Muscle layer of duodenum (tissue), 2 donors: ENCODE results near the gene TMEM53.
A peak's percentile ranks its signal among the peaks of the same experiment; 100 is the strongest.

Experiments
- H3K27ac ChIP-seq: one replicate; pipeline ENCODE4 v1.7.0; 2013; ENCODE audit warnings: mild to moderate bottlenecking, low read length
- H3K27me3 ChIP-seq: one replicate; pipeline ENCODE4 v1.7.0; 2013; ENCODE audit warnings: low read depth, mild to moderate bottlenecking, control low read depth, low read length
- H3K36me3 ChIP-seq, 2 donors: one replicate each; pipeline ENCODE4 v1.7.0; 2013; ENCODE audit warnings: low read length in 2 of 2, control low read depth in 1 of 2, mild to moderate bottlenecking in 1 of 2; ENCODE audit not compliant: insufficient read depth in 2 of 2, control insufficient read depth in 1 of 2
- H3K4me1 ChIP-seq, 2 donors: one replicate each; pipeline ENCODE4 v1.7.0; 2013; ENCODE audit warnings: low read length in 2 of 2, mild to moderate bottlenecking in 2 of 2, control low read depth in 1 of 2, moderate library complexity in 1 of 2; ENCODE audit not compliant: insufficient read depth in 2 of 2, control insufficient read depth in 1 of 2
- H3K4me3 ChIP-seq, 2 donors: one replicate each; pipeline ENCODE4 v1.7.0; 2013; ENCODE audit warnings: low read length in 2 of 2, low read depth in 1 of 2, mild to moderate bottlenecking in 1 of 2
- H3K9me3 ChIP-seq, 2 donors: one replicate each; pipeline ENCODE4 v1.7.0; 2013; ENCODE audit warnings: low read length in 2 of 2, control low read depth in 1 of 2, mild to moderate bottlenecking in 1 of 2; ENCODE audit not compliant: control insufficient read depth in 1 of 2
- donor health status: healthy.

Gene TMEM53

DNA sequence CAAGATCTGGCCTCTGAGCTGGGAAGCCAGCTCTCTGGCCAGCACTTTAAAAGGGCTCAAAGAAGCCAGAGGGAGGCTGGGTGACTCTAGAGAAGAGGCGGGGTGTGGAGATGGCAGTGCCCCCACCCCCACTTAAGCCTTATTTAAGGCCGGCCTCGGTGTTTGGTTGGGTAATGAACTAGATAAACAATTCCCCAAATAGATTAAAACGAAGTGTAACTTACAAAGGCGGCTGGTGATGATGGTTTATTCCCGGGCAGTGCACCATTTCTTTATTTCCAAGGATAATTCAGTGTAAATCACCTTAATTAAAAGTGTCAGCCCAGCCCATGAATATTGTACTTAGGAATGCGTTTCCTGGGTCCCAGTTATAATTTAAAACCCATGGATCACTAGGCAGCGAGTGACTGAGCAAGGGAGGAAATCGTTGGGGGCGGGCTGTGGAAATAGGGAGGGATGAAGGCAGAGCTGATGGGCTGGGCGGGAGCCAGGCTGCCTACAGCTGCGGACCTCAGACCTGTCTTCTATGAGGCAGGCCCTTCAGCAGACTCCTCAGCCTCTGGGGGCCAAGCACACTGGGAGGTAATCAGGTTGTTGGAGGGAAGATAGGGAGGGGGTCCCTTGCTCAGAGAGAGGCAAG, 54.9 kb downstream of the TMEM53 start:
- Histone ChIP-seq H3K27ac (no peak overlapping the region), H3K9me3 (no peaks in the 10 kb centered on the region), H3K4me1 (no peaks in the 10 kb centered on the region), H3K4me3 (no peak overlapping the region), H3K27me3 (no peaks in the 10 kb centered on the region), H3K36me3 (no peaks in the 10 kb centered on the region)

- H3K4me3 ChIP-seq, result no peak overlapping the region
Observed at GRCh38 chr1:44617703-44618029, 56.6 kb downstream of the TMEM53 start.

GRCh38 chr1:44616991-44617702, 57.1 kb downstream of the TMEM53 start:
- Histone ChIP-seq H3K27me3 (no peaks in the 10 kb centered on the region), H3K27ac (no peak overlapping the region), H3K4me1 (no peaks in the 10 kb centered on the region), H3K4me3 (peak overlapping the region; percentile 7 to 47), H3K36me3 (no peaks in the 10 kb centered on the region), H3K9me3 (no peaks in the 10 kb centered on the region)

More at GRCh38 chr1:44617703-44618029, 56.6 kb downstream of the TMEM53 start:
- Histone ChIP-seq H3K9me3 (no peaks in the 10 kb centered on the region), H3K4me1 (no peaks in the 10 kb centered on the region), H3K27ac (no peak overlapping the region), H3K36me3 (no peaks in the 10 kb centered on the region), H3K27me3 (no peaks in the 10 kb centered on the region)

DNA sequence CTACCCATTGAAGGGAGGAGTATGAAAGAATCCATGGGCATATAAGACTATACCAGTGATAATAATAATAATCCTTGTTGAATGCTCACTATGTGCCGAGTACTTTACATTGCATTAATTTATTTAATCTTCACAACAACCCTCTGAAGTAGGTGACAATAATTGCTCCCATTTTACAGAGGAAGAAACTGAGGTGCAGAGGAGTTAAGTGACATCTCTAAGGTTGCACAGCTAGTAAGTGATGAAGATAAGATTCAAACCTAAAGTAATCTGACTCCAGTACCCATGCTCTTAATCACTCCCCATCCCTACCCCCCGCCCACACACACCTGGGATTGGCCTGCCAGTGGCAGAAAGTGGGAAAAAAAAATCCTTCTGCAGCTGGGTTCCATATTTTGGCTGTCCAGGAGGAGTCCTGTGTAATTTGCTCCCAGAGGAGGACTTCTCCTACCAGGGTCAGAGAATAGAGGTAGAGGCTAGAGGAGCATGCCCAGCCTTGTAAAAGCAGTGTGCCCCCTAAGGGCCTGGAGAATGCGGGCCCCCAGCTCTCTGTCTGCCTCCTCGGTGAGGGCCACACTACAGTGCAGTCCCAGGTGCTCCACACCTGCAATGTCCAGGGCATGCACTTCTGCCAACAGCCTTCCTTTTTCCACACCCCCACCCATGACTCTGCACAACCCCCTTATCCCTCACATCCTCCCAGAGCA, 57.8 kb downstream of the TMEM53 start:
- Histone ChIP-seq H3K27ac (no peak overlapping the region), H3K4me1 (no peaks in the 10 kb centered on the region), H3K27me3 (no peaks in the 10 kb centered on the region), H3K36me3 (no peaks in the 10 kb centered on the region), H3K9me3 (no peaks in the 10 kb centered on the region), H3K4me3 (peak overlapping the region; percentile 7 to 47)

DNA sequence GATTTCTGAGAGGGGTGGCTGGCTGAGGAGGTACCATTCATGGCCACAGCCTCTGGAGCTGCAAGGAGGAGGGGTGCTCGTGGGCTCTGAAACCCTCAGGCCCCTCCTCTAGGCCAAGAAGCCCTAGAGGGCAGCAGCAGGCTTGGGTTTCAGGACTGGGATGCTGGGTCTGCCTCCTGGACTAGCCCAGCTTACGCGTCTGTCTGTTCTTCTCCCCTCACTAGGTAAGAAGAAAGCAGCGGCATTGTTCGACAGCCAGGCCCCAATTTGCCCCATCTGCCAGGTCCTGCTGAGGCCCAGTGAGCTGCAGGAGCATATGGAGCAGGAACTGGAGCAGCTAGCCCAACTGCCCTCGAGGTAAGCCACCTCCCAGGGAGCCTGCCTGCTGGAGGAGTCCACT, 60.3 kb downstream of the TMEM53 start:
- H3K27me3 ChIP-seq, result no peaks in the 10 kb centered on the region
- H3K4me1 ChIP-seq, result no peaks in the 10 kb centered on the region
- no peaks in the 10 kb centered on the region for H3K36me3 ChIP-seq
- H3K27ac ChIP-seq, result no peak overlapping the region
- no peaks in the 10 kb centered on the region for H3K9me3 ChIP-seq
- H3K4me3 ChIP-seq, result no peak overlapping the region

- Histone ChIP-seq H3K9me3 (no peaks in the 10 kb centered on the region), H3K27me3 (no peaks in the 10 kb centered on the region), H3K36me3 (no peaks in the 10 kb centered on the region), H3K27ac (no peak overlapping the region), H3K4me1 (no peaks in the 10 kb centered on the region), H3K4me3 (no peak overlapping the region)
Observed at GRCh38 chr1:44611866-44612265, 62.4 kb downstream of the TMEM53 start.

DNA sequence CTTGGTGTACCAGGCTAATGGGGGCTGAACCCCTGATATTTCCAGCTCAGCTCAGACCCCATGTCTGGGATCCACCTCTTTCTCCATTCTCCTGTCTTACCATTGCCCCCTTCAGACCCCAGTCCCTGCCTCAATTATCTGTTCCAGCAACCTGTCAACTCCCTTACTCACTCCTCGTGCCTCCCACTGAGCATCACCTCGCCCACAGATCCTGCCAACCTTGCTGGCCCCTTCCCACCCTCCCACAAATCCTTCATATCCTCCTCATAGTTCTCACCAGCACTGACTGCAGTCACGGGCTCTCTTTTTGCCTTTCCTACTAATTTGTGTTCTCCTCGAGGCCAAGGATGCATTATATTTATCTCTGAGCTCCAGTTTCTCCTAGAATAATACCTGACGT, 62.9 kb downstream of the TMEM53 start:
- Histone ChIP-seq H3K4me1 (no peaks in the 10 kb centered on the region), H3K27ac (no peak overlapping the region), H3K4me3 (no peak overlapping the region), H3K9me3 (no peaks in the 10 kb centered on the region), H3K36me3 (no peaks in the 10 kb centered on the region), H3K27me3 (no peaks in the 10 kb centered on the region)

DNA sequence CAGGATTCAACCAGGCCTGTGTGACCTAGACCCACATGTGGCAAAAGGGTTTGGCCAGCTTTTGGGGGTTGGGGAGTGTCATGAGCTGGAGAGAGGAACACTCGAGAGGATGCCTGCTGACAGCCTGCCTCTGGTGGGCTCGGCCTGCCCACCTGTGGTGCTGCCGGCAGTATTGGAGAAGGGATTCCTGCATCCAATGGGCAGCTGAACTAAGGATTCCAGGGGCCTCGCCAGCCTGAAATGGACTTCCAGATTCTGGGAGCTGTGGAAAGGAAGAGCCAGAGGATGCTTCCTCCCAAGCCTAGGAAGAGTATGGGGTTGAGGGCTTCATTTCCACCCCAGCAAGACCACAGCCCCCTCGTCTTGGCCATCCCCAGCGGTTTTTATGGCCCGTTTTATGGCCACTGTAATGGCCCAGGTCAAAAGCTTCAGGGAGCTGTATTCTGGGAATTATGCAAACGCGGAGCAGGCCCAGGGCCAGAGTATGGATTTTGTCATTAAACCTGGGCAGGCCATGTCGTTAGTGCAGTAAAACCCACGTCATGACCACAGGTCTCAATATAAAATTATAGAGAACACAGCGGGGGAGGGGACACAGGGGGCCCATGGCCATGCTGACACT, 63.6 kb downstream of the TMEM53 start:
- no peak overlapping the region for H3K27ac ChIP-seq
- H3K4me1 ChIP-seq, result no peaks in the 10 kb centered on the region
- no peaks in the 10 kb centered on the region for H3K27me3 ChIP-seq
- no peaks in the 10 kb centered on the region for H3K36me3 ChIP-seq
- no peak overlapping the region for H3K4me3 ChIP-seq
- H3K9me3 ChIP-seq, result no peaks in the 10 kb centered on the region

DNA sequence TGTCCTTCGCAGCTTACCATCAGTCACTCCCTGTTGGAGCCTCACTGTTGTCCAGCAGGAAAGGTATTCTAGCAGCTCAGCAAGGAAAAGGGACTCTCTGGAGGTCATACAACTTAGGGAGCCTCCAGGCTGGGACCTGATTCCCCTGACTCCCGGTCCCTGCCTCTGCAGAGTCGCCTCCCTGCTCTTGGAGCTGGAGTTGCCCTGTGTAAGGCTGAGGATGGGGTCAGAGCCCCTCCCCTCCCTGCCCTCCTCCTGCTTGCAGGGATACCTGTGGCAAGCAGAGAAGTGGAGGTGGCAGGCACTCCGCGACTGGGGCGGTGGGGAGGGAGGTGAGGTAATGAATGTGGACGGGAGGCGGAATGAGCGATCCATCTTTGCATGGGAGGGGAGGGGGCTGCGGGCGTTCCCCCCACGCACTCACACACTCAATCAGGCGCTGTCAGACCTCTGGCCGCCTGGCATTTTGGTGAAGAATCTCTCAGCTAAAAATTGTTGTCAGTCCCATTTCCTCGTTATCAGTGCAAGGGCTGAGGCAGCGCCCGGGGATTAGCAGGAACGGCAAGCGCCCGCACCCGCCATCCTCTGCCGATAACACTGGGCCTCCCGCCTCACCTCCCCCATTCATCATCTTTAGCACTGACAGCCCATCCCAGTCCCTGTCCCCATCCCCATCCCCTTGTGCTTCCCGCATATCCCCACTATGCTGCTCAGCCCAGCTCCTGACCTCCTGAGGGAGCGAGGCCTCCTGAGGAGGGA, 64.3 kb downstream of the TMEM53 start:
- Histone ChIP-seq H3K4me1 (no peaks in the 10 kb centered on the region), H3K27me3 (no peaks in the 10 kb centered on the region), H3K36me3 (no peaks in the 10 kb centered on the region), H3K9me3 (no peaks in the 10 kb centered on the region), H3K4me3 (no peak overlapping the region), H3K27ac (no peak overlapping the region)

DNA sequence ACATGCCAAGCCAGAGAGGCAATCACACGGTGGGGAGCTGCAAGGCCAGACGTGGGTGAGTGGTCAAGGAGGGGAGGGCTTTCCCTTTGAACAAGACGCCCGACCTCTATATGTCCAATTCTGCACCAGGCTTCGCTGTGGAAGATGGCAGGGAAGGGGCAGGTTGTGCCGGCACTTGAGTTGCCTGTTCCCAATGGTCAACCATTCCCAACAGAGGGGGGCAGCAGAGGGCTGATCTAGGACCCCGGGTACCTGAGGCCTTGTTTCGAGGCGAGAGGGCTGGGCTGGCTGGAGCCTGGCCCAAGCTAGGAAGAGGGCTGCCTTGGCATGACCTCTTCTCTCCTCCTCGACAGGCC, 64.9 kb downstream of the TMEM53 start:
- no peak overlapping the region for H3K4me3 ChIP-seq
- no peaks in the 10 kb centered on the region for H3K4me1 ChIP-seq
- no peaks in the 10 kb centered on the region for H3K9me3 ChIP-seq
- no peak overlapping the region for H3K27ac ChIP-seq
- no peaks in the 10 kb centered on the region for H3K27me3 ChIP-seq
- H3K36me3 ChIP-seq, result no peaks in the 10 kb centered on the region

- Histone ChIP-seq H3K4me1 (no peaks in the 10 kb centered on the region), H3K36me3 (no peaks in the 10 kb centered on the region), H3K27me3 (no peaks in the 10 kb centered on the region), H3K9me3 (no peaks in the 10 kb centered on the region), H3K4me3 (no peak overlapping the region), H3K27ac (no peak overlapping the region)
Observed at GRCh38 chr1:44608141-44608540, 66.1 kb downstream of the TMEM53 start.
